HEK293 (cell line): ENCODE measurements around the gene SVIL.

Experiments
- CTCF ChIA-PET: fragments of 350-600 bp; formaldehyde crosslinking; extraction: SDS; loops from one replicate; lab custom pipeline; 2021; ENCODE audit warnings: antibody characterized with exemption; lab: Yijun Ruan, JAX
- POLR2A ChIA-PET: fragments of 300-600 bp; formaldehyde crosslinking; extraction: SDS; loops from one replicate; lab custom pipeline; 2020; ENCODE audit warnings: antibody characterized with exemption, inconsistent platforms; lab: Yijun Ruan, JAX
- H3K27ac ChIP-seq: fragments of 200-500 bp; sonication (Bioruptor generic); 2 replicates; pipeline ENCODE4 v1.5.1; 2014; ENCODE audit warnings: low read depth, low read length, control low read depth, inconsistent platforms; ENCODE audit errors: extremely low read depth
- H3K36me3 ChIP-seq, 2 experiments: fragments of 200-500 bp in 1 of 2; sonication (Bioruptor generic) in 1 of 2; 1 replicate in 1 of 2; 2 replicates in 1 of 2; pipeline ENCODE4 v1.5.1; 2014 to 2017; ENCODE audit warnings: inconsistent platforms in 2 of 2, low read length in 2 of 2; ENCODE audit not compliant: control insufficient read depth in 2 of 2, insufficient read depth in 1 of 2
- H3K4me1 ChIP-seq: fragments of 200-500 bp; sonication (Bioruptor generic); 2 replicates; pipeline ENCODE4 v1.5.1; 2014; ENCODE audit warnings: mild to moderate bottlenecking, low read length, inconsistent platforms; ENCODE audit not compliant: control insufficient read depth, insufficient read depth
- H3K4me3 ChIP-seq: 2 replicates; pipeline ENCODE4 v1.5.1; 2011; ENCODE audit warnings: low read depth, mild to moderate bottlenecking, control low read depth, low read length, moderate library complexity
- H3K9me3 ChIP-seq: fragments of 200-500 bp; sonication (Bioruptor generic); 2 replicates; pipeline ENCODE4 v1.5.1; 2014; ENCODE audit warnings: low read depth, low read length, inconsistent platforms; ENCODE audit not compliant: control insufficient read depth, insufficient read depth
- GLIS2 ChIP-seq: fragments of 450-650 bp; formaldehyde crosslinking; IDR thresholded peaks from 2 replicates; pipeline ENCODE4 v1.5.1; 2016; ENCODE audit warnings: missing biosample characterization, missing genetic modification characterization
- KLF10 ChIP-seq: fragments of 450-650 bp; IDR thresholded peaks from 2 replicates; pipeline ENCODE4 v1.5.1; 2018; ENCODE audit warnings: missing biosample characterization, mild to moderate bottlenecking, missing genetic modification characterization
- SCRT2 ChIP-seq: fragments of 450-650 bp; formaldehyde crosslinking; IDR thresholded peaks from 2 replicates; pipeline ENCODE4 v1.5.1; 2016; ENCODE audit warnings: missing biosample characterization, missing genetic modification characterization
- SP3 ChIP-seq: fragments of 450-650 bp; formaldehyde crosslinking; IDR thresholded peaks from 2 replicates; pipeline ENCODE4 v1.5.1; 2016; ENCODE audit warnings: missing biosample characterization, missing genetic modification characterization
- ZBTB21 ChIP-seq: fragments of 450-650 bp; formaldehyde crosslinking; IDR thresholded peaks from 2 replicates; pipeline ENCODE4 v1.5.1; 2017; ENCODE audit warnings: missing biosample characterization, missing genetic modification characterization
- ZFHX2 ChIP-seq: fragments of 450-650 bp; formaldehyde crosslinking; conservative IDR thresholded peaks from 2 replicates; pipeline ENCODE4 v1.5.1; 2016; ENCODE audit warnings: missing biosample characterization, missing genetic modification characterization
- ZNF133 ChIP-seq: fragments of 450-650 bp; formaldehyde crosslinking; IDR thresholded peaks from 2 replicates; pipeline ENCODE4 v1.5.1; 2016; ENCODE audit warnings: missing biosample characterization, missing genetic modification characterization
- ZNF155 ChIP-seq: fragments of 450-650 bp; formaldehyde crosslinking; IDR thresholded peaks from 2 replicates; pipeline ENCODE4 v1.5.1; 2016; ENCODE audit warnings: missing biosample characterization, missing genetic modification characterization
- ZNF169 ChIP-seq: fragments of 450-650 bp; formaldehyde crosslinking; IDR thresholded peaks from 2 replicates; pipeline ENCODE4 v1.5.1; 2016; ENCODE audit warnings: missing biosample characterization, missing genetic modification characterization
- ZNF19 ChIP-seq: fragments of 450-650 bp; formaldehyde crosslinking; IDR thresholded peaks from 2 replicates; pipeline ENCODE4; 2016; ENCODE audit warnings: missing biosample characterization, missing genetic modification characterization, low read depth
- ZNF214 ChIP-seq: fragments of 450-650 bp; formaldehyde crosslinking; IDR thresholded peaks from 2 replicates; pipeline ENCODE4 v1.5.1; 2017; ENCODE audit warnings: missing biosample characterization, mild to moderate bottlenecking, missing genetic modification characterization, borderline replicate concordance
- ZNF248 ChIP-seq: fragments of 450-650 bp; formaldehyde crosslinking; IDR thresholded peaks from 2 replicates; pipeline ENCODE4 v1.5.1; 2017; ENCODE audit warnings: missing biosample characterization, missing genetic modification characterization
- ZNF37A ChIP-seq: fragments of 450-650 bp; IDR thresholded peaks from 2 replicates; pipeline ENCODE4 v1.5.1; 2018; ENCODE audit warnings: missing biosample characterization, missing genetic modification characterization
- ZNF549 ChIP-seq: fragments of 450-650 bp; IDR thresholded peaks from 2 replicates; pipeline ENCODE4 v1.5.1; 2018; ENCODE audit warnings: missing biosample characterization, missing genetic modification characterization, mild to moderate bottlenecking, inconsistent platforms, moderate library complexity
- ZNF585B ChIP-seq: fragments of 450-650 bp; formaldehyde crosslinking; IDR thresholded peaks from 2 replicates; pipeline ENCODE4 v1.5.1; 2016; ENCODE audit warnings: missing biosample characterization, missing genetic modification characterization
- ZNF596 ChIP-seq: fragments of 450-650 bp; IDR thresholded peaks from 2 replicates; pipeline ENCODE4 v1.5.0; 2018; ENCODE audit warnings: missing biosample characterization, mild to moderate bottlenecking, missing genetic modification characterization, moderate library complexity
- ZNF600 ChIP-seq: fragments of 450-650 bp; formaldehyde crosslinking; IDR thresholded peaks from 2 replicates; pipeline ENCODE4 v1.5.1; 2016; ENCODE audit warnings: missing biosample characterization, missing genetic modification characterization
- ZNF624 ChIP-seq: fragments of 450-650 bp; formaldehyde crosslinking; IDR thresholded peaks from 2 replicates; pipeline ENCODE4 v1.5.1; 2017; ENCODE audit warnings: missing biosample characterization, missing genetic modification characterization
- TF ChIP-seq, protein P1 (sequence below): fragments of 450-650 bp; formaldehyde crosslinking; IDR thresholded peaks from 2 replicates; pipeline ENCODE4 v1.5.1; 2016; ENCODE audit warnings: missing biosample characterization, missing genetic modification characterization
- TF ChIP-seq, protein P2 (sequence below): sonication (generic); formaldehyde crosslinking; IDR thresholded peaks from 2 replicates; pipeline ENCODE4 v1.8.1; 2022; ENCODE audit warnings: mild to moderate bottlenecking, moderate library complexity, missing genetic modification reagents
- TF ChIP-seq, protein P3 (sequence below): fragments of 450-650 bp; formaldehyde crosslinking; IDR thresholded peaks from 2 replicates; pipeline ENCODE4; 2016; ENCODE audit warnings: missing biosample characterization, missing genetic modification characterization
- TF ChIP-seq, protein P4 (sequence below): fragments of 450-650 bp; formaldehyde crosslinking; IDR thresholded peaks from 2 replicates; pipeline ENCODE4 v1.5.1; 2016; ENCODE audit warnings: missing biosample characterization, missing genetic modification characterization, borderline replicate concordance
- TF ChIP-seq, protein P5 (sequence below): fragments of 450-650 bp; formaldehyde crosslinking; IDR thresholded peaks from 2 replicates; pipeline ENCODE4 v1.5.1; 2017; ENCODE audit warnings: missing biosample characterization, missing genetic modification characterization

Gene SVIL

DNA sequence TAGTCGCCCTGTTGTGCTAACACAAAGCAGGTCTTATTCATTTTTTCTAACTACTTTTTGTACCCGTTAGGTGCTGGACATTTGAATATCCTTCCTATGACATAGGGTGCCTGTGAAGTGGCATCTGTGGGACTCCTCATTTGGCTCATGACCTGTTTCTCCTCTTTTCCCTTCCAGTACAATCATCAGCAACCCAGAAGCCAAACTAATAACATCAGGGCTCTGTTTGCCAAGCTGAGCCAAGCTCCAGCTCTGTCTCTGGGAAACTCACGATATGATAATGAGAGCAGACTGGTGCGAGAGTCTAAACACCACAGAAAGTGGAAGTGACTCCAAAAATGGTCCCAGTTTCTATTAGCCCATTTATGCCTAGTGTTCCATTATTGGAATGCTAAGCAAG, 92.0 kb downstream of the SVIL start (continued):
- TF ChIP-seq ZNF169 (no peak), ZNF585B (no peak), KLF10 (tag by site-specific recombination) (no peak), ZNF133 (tag by site-specific recombination) (no peak), ZNF19 (tag by site-specific recombination) (no peak), SP3 (tag by site-specific recombination) (no peak)
- TF ChIP-seq, all 188 proteins: peak for 0

DNA sequence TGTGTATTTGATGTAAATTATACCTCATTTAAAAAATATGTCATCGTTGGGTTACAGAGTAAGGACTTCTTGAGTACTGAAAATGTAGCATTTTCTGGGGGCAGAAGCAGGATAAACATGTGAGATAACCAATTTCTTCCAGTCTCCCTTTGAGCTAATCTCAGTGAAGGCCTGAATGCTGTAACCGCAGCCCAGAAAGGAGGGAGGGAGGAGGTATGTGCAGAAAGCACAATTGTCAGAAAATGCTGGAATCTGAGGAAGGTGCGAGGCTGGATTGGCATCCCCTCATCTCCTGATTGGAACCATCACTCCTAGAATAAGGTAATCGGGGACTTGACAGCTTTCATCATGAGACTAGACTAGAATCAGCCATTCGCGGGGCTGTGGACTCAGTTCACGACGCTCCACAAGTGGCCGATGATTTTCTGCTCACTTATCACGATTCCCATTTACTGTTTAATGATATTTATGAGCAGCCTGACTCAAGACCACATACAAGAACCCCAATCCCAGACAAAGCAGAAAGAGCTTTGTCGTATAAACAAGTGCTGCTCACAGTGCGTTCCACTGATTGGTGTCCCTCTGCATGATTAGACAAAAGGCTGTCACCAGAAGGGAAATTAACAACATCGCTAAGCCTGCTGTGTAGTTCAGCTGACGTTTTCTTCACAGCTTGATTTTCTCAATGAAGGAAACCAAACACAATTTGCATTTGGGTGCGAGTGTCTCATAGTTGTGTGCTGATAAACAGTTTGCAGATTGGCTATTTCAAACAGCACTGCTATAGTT, 93.2 kb downstream of the SVIL start:
- H3K27ac ChIP-seq, result no peak overlapping the region
- no peak overlapping the region for H3K4me3 ChIP-seq
- no peaks in the 10 kb centered on the region for H3K36me3 ChIP-seq
- ChIA-PET CTCF (interaction anchor here (1.3 kb wide), 1 partner anchor 28 kb away, joined by 3 read pairs; no protein-coding TSS in a partner anchor), POLR2A (no interaction called here)
- TF ChIP-seq ZNF37A (tag by site-specific recombination) (no peak), SCRT2 (tag by site-specific recombination) (peak; percentile 49)
- H3K9me3 ChIP-seq, result no peaks in the 10 kb centered on the region
- H3K4me1 ChIP-seq, result peaks cover 13% of the 10 kb centered on the region; the same call in 1 of the 2 replicates

DNA sequence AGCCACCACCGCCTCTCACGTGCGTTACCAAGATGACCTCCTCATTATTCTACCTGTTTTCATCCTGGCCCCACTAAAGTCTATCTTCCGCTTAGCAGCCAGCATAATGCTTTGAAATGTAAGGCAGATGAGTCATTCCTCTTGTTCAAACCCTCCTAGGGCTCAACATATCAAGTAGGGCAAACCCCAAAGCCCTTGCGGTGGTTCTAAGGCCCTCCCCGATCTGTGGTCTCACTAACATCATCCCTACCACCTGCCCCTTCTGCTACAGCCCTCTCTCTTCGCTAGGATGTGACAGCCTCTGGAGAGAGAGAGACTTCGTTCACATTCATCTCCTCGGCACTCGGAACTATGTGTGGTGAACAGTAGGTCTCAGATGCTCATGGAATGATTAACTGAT, 94.8 kb downstream of the SVIL start:
- CTCF ChIA-PET, result interaction anchor here (0.6 kb wide), 1 partner anchor 23 kb away, joined by 4 read pairs; no protein-coding TSS in a partner anchor
- TF ChIP-seq, protein P1, sequence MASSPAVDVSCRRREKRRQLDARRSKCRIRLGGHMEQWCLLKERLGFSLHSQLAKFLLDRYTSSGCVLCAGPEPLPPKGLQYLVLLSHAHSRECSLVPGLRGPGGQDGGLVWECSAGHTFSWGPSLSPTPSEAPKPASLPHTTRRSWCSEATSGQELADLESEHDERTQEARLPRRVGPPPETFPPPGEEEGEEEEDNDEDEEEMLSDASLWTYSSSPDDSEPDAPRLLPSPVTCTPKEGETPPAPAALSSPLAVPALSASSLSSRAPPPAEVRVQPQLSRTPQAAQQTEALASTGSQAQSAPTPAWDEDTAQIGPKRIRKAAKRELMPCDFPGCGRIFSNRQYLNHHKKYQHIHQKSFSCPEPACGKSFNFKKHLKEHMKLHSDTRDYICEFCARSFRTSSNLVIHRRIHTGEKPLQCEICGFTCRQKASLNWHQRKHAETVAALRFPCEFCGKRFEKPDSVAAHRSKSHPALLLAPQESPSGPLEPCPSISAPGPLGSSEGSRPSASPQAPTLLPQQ (tag by site-specific recombination), result no peak
- TF ChIP-seq, protein P2, sequence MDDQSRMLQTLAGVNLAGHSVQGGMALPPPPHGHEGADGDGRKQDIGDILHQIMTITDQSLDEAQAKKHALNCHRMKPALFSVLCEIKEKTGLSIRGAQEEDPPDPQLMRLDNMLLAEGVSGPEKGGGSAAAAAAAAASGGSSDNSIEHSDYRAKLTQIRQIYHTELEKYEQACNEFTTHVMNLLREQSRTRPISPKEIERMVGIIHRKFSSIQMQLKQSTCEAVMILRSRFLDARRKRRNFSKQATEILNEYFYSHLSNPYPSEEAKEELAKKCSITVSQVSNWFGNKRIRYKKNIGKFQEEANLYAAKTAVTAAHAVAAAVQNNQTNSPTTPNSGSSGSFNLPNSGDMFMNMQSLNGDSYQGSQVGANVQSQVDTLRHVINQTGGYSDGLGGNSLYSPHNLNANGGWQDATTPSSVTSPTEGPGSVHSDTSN (CRISPR knock-in tag), result no peak
- TF ChIP-seq ZBTB21 (tag by site-specific recombination), result no peak
- TF ChIP-seq ZFHX2 (tag by site-specific recombination), result no peak
- no peak for TF ChIP-seq ZNF214 (tag by site-specific recombination)
- TF ChIP-seq ZNF155, result no peak
- no peak for TF ChIP-seq ZNF600
- no peak for TF ChIP-seq ZNF549 (tag by site-specific recombination)
- no peak for TF ChIP-seq ZNF624 (tag by site-specific recombination)
- TF ChIP-seq, protein P3, sequence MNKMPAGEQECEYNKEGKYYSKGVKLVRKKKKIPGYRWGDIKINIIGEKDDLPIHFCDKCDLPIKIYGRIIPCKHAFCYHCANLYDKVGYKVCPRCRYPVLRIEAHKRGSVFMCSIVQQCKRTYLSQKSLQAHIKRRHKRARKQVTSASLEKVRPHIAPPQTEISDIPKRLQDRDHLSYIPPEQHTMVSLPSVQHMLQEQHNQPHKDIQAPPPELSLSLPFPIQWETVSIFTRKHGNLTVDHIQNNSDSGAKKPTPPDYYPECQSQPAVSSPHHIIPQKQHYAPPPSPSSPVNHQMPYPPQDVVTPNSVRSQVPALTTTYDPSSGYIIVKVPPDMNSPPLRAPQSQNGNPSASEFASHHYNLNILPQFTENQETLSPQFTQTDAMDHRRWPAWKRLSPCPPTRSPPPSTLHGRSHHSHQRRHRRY, result no peak
- TF ChIP-seq, protein P4, sequence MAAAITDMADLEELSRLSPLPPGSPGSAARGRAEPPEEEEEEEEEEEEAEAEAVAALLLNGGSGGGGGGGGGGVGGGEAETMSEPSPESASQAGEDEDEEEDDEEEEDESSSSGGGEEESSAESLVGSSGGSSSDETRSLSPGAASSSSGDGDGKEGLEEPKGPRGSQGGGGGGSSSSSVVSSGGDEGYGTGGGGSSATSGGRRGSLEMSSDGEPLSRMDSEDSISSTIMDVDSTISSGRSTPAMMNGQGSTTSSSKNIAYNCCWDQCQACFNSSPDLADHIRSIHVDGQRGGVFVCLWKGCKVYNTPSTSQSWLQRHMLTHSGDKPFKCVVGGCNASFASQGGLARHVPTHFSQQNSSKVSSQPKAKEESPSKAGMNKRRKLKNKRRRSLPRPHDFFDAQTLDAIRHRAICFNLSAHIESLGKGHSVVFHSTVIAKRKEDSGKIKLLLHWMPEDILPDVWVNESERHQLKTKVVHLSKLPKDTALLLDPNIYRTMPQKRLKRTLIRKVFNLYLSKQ (tag by site-specific recombination), result no peak
- no peak for TF ChIP-seq ZNF248 (tag by site-specific recombination)
- TF ChIP-seq GLIS2 (tag by site-specific recombination), result no peak
- TF ChIP-seq ZNF596 (tag by site-specific recombination), result no peak
- TF ChIP-seq, protein P5, sequence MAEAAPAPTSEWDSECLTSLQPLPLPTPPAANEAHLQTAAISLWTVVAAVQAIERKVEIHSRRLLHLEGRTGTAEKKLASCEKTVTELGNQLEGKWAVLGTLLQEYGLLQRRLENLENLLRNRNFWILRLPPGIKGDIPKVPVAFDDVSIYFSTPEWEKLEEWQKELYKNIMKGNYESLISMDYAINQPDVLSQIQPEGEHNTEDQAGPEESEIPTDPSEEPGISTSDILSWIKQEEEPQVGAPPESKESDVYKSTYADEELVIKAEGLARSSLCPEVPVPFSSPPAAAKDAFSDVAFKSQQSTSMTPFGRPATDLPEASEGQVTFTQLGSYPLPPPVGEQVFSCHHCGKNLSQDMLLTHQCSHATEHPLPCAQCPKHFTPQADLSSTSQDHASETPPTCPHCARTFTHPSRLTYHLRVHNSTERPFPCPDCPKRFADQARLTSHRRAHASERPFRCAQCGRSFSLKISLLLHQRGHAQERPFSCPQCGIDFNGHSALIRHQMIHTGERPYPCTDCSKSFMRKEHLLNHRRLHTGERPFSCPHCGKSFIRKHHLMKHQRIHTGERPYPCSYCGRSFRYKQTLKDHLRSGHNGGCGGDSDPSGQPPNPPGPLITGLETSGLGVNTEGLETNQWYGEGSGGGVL, result no peak
- no peak overlapping the region for H3K27ac ChIP-seq
- H3K4me3 ChIP-seq, result no peak overlapping the region
- POLR2A ChIA-PET, result no interaction called here
- H3K4me1 ChIP-seq, result peaks cover 22% of the 10 kb centered on the region
- no peaks in the 10 kb centered on the region for H3K36me3 ChIP-seq
- H3K9me3 ChIP-seq, result no peaks in the 10 kb centered on the region
